HepG2 (cell line): ENCODE data around the gene GRAMD1B. TPM values are rescaled to one million over a fixed set of nuclear protein-coding genes. Genes with fewer than 3 reads are reported as not detected.

ENCODE experiments used
- ATAC-seq: fragments of 200-7000 bp; cut with Tn5 transposase; 3 replicates; pipeline ENCODE4 v1.9.1; 2020; ENCODE audit warnings: mild to moderate bottlenecking, moderate library complexity
- BruUV-seq: library from RNA; stranded (reverse); fragments of 400-500 nt; replicated peaks from 2 replicates; lab custom pipeline; 2021; lab: Mats Ljungman, UMichigan
- CTCF ChIA-PET: fragments of 300-600 bp; formaldehyde crosslinking; extraction: SDS; loops from one replicate; lab custom pipeline; 2021; ENCODE audit warnings: low total read pairs, inconsistent platforms, low intra/inter-chr PET ratio; lab: Yijun Ruan, JAX
- POLR2A ChIA-PET: fragments of 350-600 bp; sonication (Branson Sonifier 250); formaldehyde crosslinking; loops from one replicate; lab custom pipeline; 2020; ENCODE audit warnings: antibody characterized with exemption, inconsistent platforms; lab: Yijun Ruan, JAX
- DNase-seq: peaks from one replicate; pipeline ENCODE4 v3.0.0-alpha.2; 2015; ENCODE audit warnings: low spot score
- FAIRE-seq: peaks from 3 replicates; lab custom pipeline; 2011; peaks lifted over from hg19 to GRCh38; lab: Jason Lieb, UNC
- H2AFZ ChIP-seq: one replicate; pipeline ENCODE4 v1.6.1; 2011; ENCODE audit warnings: low read length, inconsistent platforms
- H3K27ac ChIP-seq: fragments of 300-600 bp; 3 replicates; pipeline ENCODE4 v1.8.0; 2011; ENCODE audit warnings: mixed run types, mild to moderate bottlenecking, mixed read lengths, low read length, inconsistent platforms; ENCODE audit not compliant: insufficient read depth; ENCODE audit errors: extremely low read length
- H3K27me3 ChIP-seq, 2 experiments: fragments of 200-600 bp in 1 of 2; 2 replicates in 1 of 2; 3 replicates in 1 of 2; pipeline versions ENCODE4 v1.6.0 to v1.8.0; 2011; ENCODE audit warnings: low read length in 2 of 2, mild to moderate bottlenecking in 2 of 2, moderate library complexity in 2 of 2, inconsistent platforms in 1 of 2; ENCODE audit not compliant: insufficient read depth in 2 of 2, control insufficient read depth in 1 of 2
- H3K36me3 ChIP-seq, 2 experiments: fragments of 200-600 bp in 1 of 2; replicated peaks in 1 of 2; 2 replicates in 1 of 2; 3 replicates in 1 of 2; pipeline versions ENCODE4 v1.5.1 to v1.8.0; 2011; ENCODE audit warnings: low read length in 2 of 2, inconsistent platforms in 1 of 2; ENCODE audit not compliant: insufficient read depth in 2 of 2, control insufficient read depth in 1 of 2
- H3K4me1 ChIP-seq: 2 replicates; pipeline ENCODE4 v1.5.1; 2012; ENCODE audit warnings: low read length, inconsistent platforms; ENCODE audit not compliant: insufficient read depth
- H3K4me2 ChIP-seq: 2 replicates; pipeline ENCODE4 v1.6.0; 2011; ENCODE audit warnings: low read depth, low read length, inconsistent platforms
- H3K4me3 ChIP-seq, 3 experiments: fragments of 200-600 bp in 1 of 3; sonication (generic), shearing (Covaris generic) in 1 of 3; replicated peaks in 1 of 3; 2 replicates each; pipeline ENCODE4 v1.5.1; 2011 to 2016; ENCODE audit warnings: low read length in 3 of 3, inconsistent platforms in 2 of 3, low read depth in 2 of 3, mild to moderate bottlenecking in 2 of 3, control low read depth in 1 of 3, mixed read lengths in 1 of 3; ENCODE audit not compliant: insufficient read depth in 1 of 3
- H3K79me2 ChIP-seq: one replicate; pipeline ENCODE4 v1.6.1; 2011; ENCODE audit warnings: low read length, inconsistent platforms; ENCODE audit not compliant: insufficient read depth
- H3K9ac ChIP-seq: 2 replicates; pipeline ENCODE4 v1.6.0; 2011; ENCODE audit warnings: mild to moderate bottlenecking, low read depth, low read length, inconsistent platforms; ENCODE audit not compliant: insufficient read depth
- H3K9me3 ChIP-seq: 2 replicates; pipeline ENCODE4 v1.5.1; 2012; ENCODE audit warnings: mild to moderate bottlenecking, low read length
- H4K20me1 ChIP-seq: 2 replicates; pipeline ENCODE4 v1.6.0; 2011; ENCODE audit warnings: inconsistent platforms, mild to moderate bottlenecking, low read length, moderate library complexity; ENCODE audit not compliant: insufficient read depth
- CHCHD3 ChIP-seq: sonication (generic); formaldehyde crosslinking; IDR thresholded peaks from 2 replicates; pipeline ENCODE4 v1.8.0; 2022; ENCODE audit warnings: mild to moderate bottlenecking, missing genetic modification reagents, moderate library complexity
- EED ChIP-seq: sonication (generic); formaldehyde crosslinking; IDR thresholded peaks from 2 replicates; pipeline ENCODE4 v1.5.0; 2020; ENCODE audit warnings: mild to moderate bottlenecking, missing genetic modification reagents
- EP300 ChIP-seq, 3 experiments: sonication (generic) in 1 of 3; formaldehyde crosslinking in 1 of 3; IDR thresholded peaks; 2 replicates each; pipeline versions ENCODE4 v1.5.1 to v1.6.1; 2011 to 2020; ENCODE audit warnings: low read depth in 2 of 3, low read length in 2 of 3, borderline replicate concordance in 1 of 3, improper control_type of control experiment in 1 of 3, mild to moderate bottlenecking in 1 of 3, missing genetic modification reagents in 1 of 3, moderate library complexity in 1 of 3
- ETV6 ChIP-seq: sonication (generic); formaldehyde crosslinking; conservative IDR thresholded peaks from 2 replicates; pipeline ENCODE4 v1.4.0; 2020; ENCODE audit warnings: missing genetic modification reagents
- IRF2 ChIP-seq: IDR thresholded peaks from 2 replicates; pipeline ENCODE4 v1.6.1; 2018; ENCODE audit warnings: missing genetic modification reagents, missing compliant biosample characterization
- MBNL3 ChIP-seq: fragments of 250-450 bp; sonication (Bioruptor Pico); conservative IDR thresholded peaks from 2 replicates; pipeline ENCODE4 v1.8.0; 2022; ENCODE audit warnings: mild to moderate bottlenecking, inconsistent platforms
- NFE2L2 ChIP-seq: fragments of 150-350 bp; IDR thresholded peaks from 2 replicates; pipeline ENCODE4 v1.6.1; 2014; ENCODE audit warnings: low read length
- RFX3 ChIP-seq: IDR thresholded peaks from 2 replicates; pipeline ENCODE4 v1.6.1; 2016; ENCODE audit warnings: missing biosample characterization, missing genetic modification reagents
- RXRA ChIP-seq: sonication (generic); formaldehyde crosslinking; IDR thresholded peaks from 2 replicates; pipeline ENCODE4 v1.5.1; 2020; ENCODE audit warnings: missing genetic modification reagents
- SAFB2 ChIP-seq: sonication (generic); formaldehyde crosslinking; IDR thresholded peaks from 2 replicates; pipeline ENCODE4 v1.5.1; 2020; ENCODE audit warnings: missing genetic modification reagents, low read depth, mild to moderate bottlenecking, borderline replicate concordance
- SNAPC2 ChIP-seq: sonication (generic); formaldehyde crosslinking; IDR thresholded peaks from 2 replicates; pipeline ENCODE4 v1.8.1; 2022; ENCODE audit warnings: mild to moderate bottlenecking, missing genetic modification reagents
- ZMYM4 ChIP-seq: sonication (generic); formaldehyde crosslinking; IDR thresholded peaks from 2 replicates; pipeline ENCODE4 v1.8.1; 2023; ENCODE audit warnings: mild to moderate bottlenecking, missing genetic modification reagents
- ZNF143 ChIP-seq: sonication (generic); formaldehyde crosslinking; IDR thresholded peaks from 2 replicates; pipeline ENCODE4 v1.4.0; 2020; ENCODE audit warnings: missing genetic modification reagents
- ZNF282 ChIP-seq: fragments of 450-650 bp; IDR thresholded peaks from 2 replicates; pipeline ENCODE4 v1.6.1; 2018; ENCODE audit not compliant: partially characterized antibody
- ZNF430 ChIP-seq: sonication (generic); formaldehyde crosslinking; IDR thresholded peaks from 2 replicates; pipeline ENCODE4 v1.9.0; 2021; ENCODE audit warnings: mild to moderate bottlenecking, missing genetic modification reagents
- ZNF713 ChIP-seq: sonication (generic); formaldehyde crosslinking; IDR thresholded peaks from 2 replicates; pipeline ENCODE4 v1.4.0; 2020; ENCODE audit warnings: mild to moderate bottlenecking, missing genetic modification reagents
- ZNF879 ChIP-seq: sonication (generic); formaldehyde crosslinking; IDR thresholded peaks from 2 replicates; pipeline ENCODE4 v1.8.1; 2023; ENCODE audit warnings: missing genetic modification reagents
- WGBS: methylation state at CpG from one replicate; pipeline ENCODE4 v1.1.6; 2017; ENCODE audit warnings: low lambda C conversion rate; 5-methylcytosine and 5-hydroxymethylcytosine counted together
- in situ Hi-C: cut with HindIII; loops from 2 replicates; pipeline ENCODE4 v1.10.0; 2017; ENCODE audit warnings: low pct_unique_long_range_greater_than_20kb; ENCODE audit not compliant: extremely low pct_ligation_motif_present
- intact Hi-C: fragments of 100-400 bp; cut with micrococcal nuclease; formaldehyde crosslinking; loops from one replicate; pipeline ENCODE4 v1.10.0; 2022; ENCODE audit not compliant: unreplicated experiment
- polyA plus RNA-seq, 8 experiments: library from polyadenylated mRNA; depleted of rRNA in 3 of 8; stranded (reverse) in 7 of 8; unstranded in 1 of 8; fragments of >200 nt; fragmentation: Illumina TruSeq in 4 of 8; extraction: Trizol in 4 of 8; gene quantifications; 2 replicates each; pipeline versions ENCODE4 v1.2.1 to v1.2.3, GENCODE V29; 2011 to 2016; ENCODE audit warnings: low read depth in 4 of 8, missing spikeins in 1 of 8, mixed read lengths in 1 of 8; ENCODE audit not compliant: insufficient read depth in 1 of 8
- total RNA-seq, 5 experiments: library from RNA; depleted of rRNA; stranded (reverse); fragments of >200 nt; fragmentation: Illumina TruSeq; extraction: Trizol; gene quantifications; 2 replicates each; pipeline ENCODE4 v1.2.3, GENCODE V29; 2016; ENCODE audit warnings: low read depth in 1 of 5
- TF ChIP-seq, protein P1 (sequence below): fragments of 450-650 bp; IDR thresholded peaks from 2 replicates; pipeline ENCODE4 v1.6.1; 2017
- TF ChIP-seq, protein P2 (sequence below): sonication (generic); formaldehyde crosslinking; IDR thresholded peaks from 2 replicates; pipeline ENCODE4 v1.5.0; 2020; ENCODE audit warnings: mild to moderate bottlenecking, low read depth, missing genetic modification reagents, borderline replicate concordance
- TF ChIP-seq, protein P3 (sequence below): IDR thresholded peaks from 2 replicates; pipeline ENCODE4 v1.6.1; 2016; ENCODE audit warnings: mild to moderate bottlenecking, missing biosample characterization, missing genetic modification reagents
- TF ChIP-seq, protein P4 (sequence below): sonication (generic); formaldehyde crosslinking; IDR thresholded peaks from 2 replicates; pipeline ENCODE4 v1.5.0; 2020; ENCODE audit warnings: mild to moderate bottlenecking, missing genetic modification reagents

The GRAMD1B gene
- total and polyA plus RNA-seq, 2 of the 13 experiments (the other 11 are each of a cell fraction or from before 2014, with no cell fraction given): 0.12 TPM; not detected in 1

DNA sequence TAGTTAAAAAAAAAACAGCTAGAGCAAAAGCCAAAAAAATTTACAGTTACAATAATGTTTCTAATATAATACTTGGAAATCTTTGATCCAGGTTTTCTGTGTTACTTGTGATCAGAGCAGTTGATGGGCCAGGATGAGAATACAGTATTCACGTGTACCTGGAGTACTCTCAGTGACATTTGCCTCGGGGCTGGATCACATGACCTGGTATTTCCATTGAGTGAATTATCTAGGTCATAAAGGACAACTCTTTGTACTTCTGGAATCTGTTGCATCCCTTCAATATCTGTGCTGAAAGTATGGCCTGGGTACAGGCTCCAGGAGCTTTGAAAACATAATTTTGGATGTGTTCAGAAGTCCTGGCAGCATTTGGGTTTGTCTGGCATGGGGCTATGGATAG, 93.5 kb downstream of the GRAMD1B start:
- H3K27ac ChIP-seq: no peak overlapping the region
- CTCF ChIA-PET: no interaction called here
- in situ Hi-C loops: no loop called here

DNA sequence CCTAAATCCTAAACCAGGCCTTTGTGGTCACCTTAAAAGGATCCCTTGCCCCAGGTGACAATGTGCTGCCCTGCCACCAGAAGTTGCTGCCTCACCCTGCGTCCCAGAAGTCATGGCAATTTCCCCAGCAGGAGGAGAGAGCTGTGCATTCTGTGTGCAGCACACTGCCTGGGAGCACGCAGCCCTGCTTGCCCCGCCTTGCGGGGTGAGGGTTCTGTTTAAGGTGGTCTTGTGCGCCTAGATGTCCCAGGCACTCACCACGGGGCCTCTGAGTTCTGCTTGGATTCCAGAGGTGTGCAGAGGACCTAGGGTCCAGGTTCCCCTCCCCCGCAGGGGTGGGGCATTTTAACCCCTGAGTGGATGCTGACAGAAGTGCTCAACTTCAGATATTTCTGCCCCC, 95.0 kb downstream of the GRAMD1B start:
- Histone ChIP-seq H3K4me3 (no peak overlapping the region), H3K36me3 (no peaks in the 10 kb centered on the region), H3K9me3 (no peaks in the 10 kb centered on the region), H3K27me3 (peaks cover 0 to 23% of the 10 kb centered on the region in 2 experiments; a peak in 3 of 5 replicates), H4K20me1 (no peaks in the 10 kb centered on the region), H3K4me1 (no peaks in the 10 kb centered on the region), H3K79me2 (no peaks in the 10 kb centered on the region), H3K27ac (no peak overlapping the region), H2AFZ (no peak overlapping the region), H3K9ac (no peak overlapping the region), H3K4me2 (no peak overlapping the region)
- BruUV-seq: no TSS peak
- in situ Hi-C loops: no loop called here
- no CpG with 5 or more reads among the region's 7 CpGs for WGBS
- no peak for FAIRE-seq
- no peak for DNase-seq
- intact Hi-C loops: no loop called here
- ATAC-seq: no peak
- CTCF ChIA-PET: no interaction called here
- POLR2A ChIA-PET: no interaction called here
- no peak for TF ChIP-seq ZNF713
- TF ChIP-seq ETV6 (CRISPR knock-in tag): no peak
- TF ChIP-seq SNAPC2 (CRISPR knock-in tag): no peak
- TF ChIP-seq ZNF143 (CRISPR knock-in tag): no peak
- TF ChIP-seq, protein P1, sequence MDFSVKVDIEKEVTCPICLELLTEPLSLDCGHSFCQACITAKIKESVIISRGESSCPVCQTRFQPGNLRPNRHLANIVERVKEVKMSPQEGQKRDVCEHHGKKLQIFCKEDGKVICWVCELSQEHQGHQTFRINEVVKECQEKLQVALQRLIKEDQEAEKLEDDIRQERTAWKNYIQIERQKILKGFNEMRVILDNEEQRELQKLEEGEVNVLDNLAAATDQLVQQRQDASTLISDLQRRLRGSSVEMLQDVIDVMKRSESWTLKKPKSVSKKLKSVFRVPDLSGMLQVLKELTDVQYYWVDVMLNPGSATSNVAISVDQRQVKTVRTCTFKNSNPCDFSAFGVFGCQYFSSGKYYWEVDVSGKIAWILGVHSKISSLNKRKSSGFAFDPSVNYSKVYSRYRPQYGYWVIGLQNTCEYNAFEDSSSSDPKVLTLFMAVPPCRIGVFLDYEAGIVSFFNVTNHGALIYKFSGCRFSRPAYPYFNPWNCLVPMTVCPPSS: no peak
- TF ChIP-seq ZNF430: no peak
- no peak for TF ChIP-seq ZNF282
- TF ChIP-seq EED: no peak
- TF ChIP-seq RXRA: no peak
- TF ChIP-seq, protein P2, sequence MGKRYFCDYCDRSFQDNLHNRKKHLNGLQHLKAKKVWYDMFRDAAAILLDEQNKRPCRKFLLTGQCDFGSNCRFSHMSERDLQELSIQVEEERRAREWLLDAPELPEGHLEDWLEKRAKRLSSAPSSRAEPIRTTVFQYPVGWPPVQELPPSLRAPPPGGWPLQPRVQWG (CRISPR knock-in tag): no peak
- no peak for TF ChIP-seq CHCHD3 (CRISPR knock-in tag)
- no peak for TF ChIP-seq EP300 (IDR thresholded peaks at IDR 0.05; ENCODE audit: low read depth in 2 of 2, low read length in 2 of 2)
- TF ChIP-seq EP300 (CRISPR knock-in tag; IDR thresholded peaks at IDR 0.05; ENCODE audit: borderline replicate concordance): no peak
- no peak for TF ChIP-seq NFE2L2

More for the DNA sequence above, 93.5 kb downstream of the GRAMD1B start:
- Histone ChIP-seq H3K4me2 (no peak overlapping the region), H2AFZ (no peak overlapping the region), H4K20me1 (no peaks in the 10 kb centered on the region), H3K9ac (no peak overlapping the region), H3K27me3 (peaks cover 5 to 32% of the 10 kb centered on the region in 2 experiments; a peak in 4 of 5 replicates), H3K4me1 (no peaks in the 10 kb centered on the region), H3K79me2 (no peaks in the 10 kb centered on the region), H3K36me3 (no peaks in the 10 kb centered on the region), H3K4me3 (no peak overlapping the region), H3K9me3 (no peaks in the 10 kb centered on the region)
- ATAC-seq (no peak), FAIRE-seq (no peak), DNase-seq (no peak)
- BruUV-seq: no TSS peak
- intact Hi-C loops: no loop called here
- TF ChIP-seq IRF2 (no peak), RFX3 (CRISPR knock-in tag) (no peak), SAFB2 (CRISPR knock-in tag) (no peak), ZNF879 (CRISPR knock-in tag) (no peak), MBNL3 (no peak), ZMYM4 (CRISPR knock-in tag) (no peak)
- TF ChIP-seq, protein P3, sequence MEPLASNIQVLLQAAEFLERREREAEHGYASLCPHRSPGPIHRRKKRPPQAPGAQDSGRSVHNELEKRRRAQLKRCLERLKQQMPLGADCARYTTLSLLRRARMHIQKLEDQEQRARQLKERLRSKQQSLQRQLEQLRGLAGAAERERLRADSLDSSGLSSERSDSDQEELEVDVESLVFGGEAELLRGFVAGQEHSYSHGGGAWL: no peak
- TF ChIP-seq, protein P4, sequence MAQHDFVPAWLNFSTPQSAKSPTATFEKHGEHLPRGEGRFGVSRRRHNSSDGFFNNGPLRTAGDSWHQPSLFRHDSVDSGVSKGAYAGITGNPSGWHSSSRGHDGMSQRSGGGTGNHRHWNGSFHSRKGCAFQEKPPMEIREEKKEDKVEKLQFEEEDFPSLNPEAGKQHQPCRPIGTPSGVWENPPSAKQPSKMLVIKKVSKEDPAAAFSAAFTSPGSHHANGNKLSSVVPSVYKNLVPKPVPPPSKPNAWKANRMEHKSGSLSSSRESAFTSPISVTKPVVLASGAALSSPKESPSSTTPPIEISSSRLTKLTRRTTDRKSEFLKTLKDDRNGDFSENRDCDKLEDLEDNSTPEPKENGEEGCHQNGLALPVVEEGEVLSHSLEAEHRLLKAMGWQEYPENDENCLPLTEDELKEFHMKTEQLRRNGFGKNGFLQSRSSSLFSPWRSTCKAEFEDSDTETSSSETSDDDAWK (CRISPR knock-in tag): no peak
- WGBS: 0% methylated on average over 2 of the region's 2 CpGs
- POLR2A ChIA-PET: no interaction called here
